HepG2 (cell line): ENCODE results near the gene YIF1B.

Source experiments
- SP1 ChIP-seq, 2 experiments: fragments of 450-650 bp in 1 of 2; sonication (generic) in 1 of 2; formaldehyde crosslinking in 1 of 2; IDR thresholded peaks; 2 replicates each; pipeline versions ENCODE4 v1.4.0 to v1.6.1; 2016 to 2020; ENCODE audit warnings: missing genetic modification reagents in 1 of 2
- ZFP91 ChIP-seq: sonication (generic); formaldehyde crosslinking; IDR thresholded peaks from 2 replicates; pipeline ENCODE4 v1.9.0; 2022; ENCODE audit warnings: missing genetic modification reagents, mild to moderate bottlenecking, borderline replicate concordance

- TF ChIP-seq ZFP91 (CRISPR knock-in tag) = no peak
- no peak for TF ChIP-seq SP1 (IDR thresholded peaks at IDR 0.05)
- no peak for TF ChIP-seq SP1 (CRISPR knock-in tag; IDR thresholded peaks at IDR 0.05)
Measured at GRCh38 chr19:38326591-38326990, 10.8 kb upstream of the YIF1B start.
